ENCODE data around the gene AKAP8L. TPM values are rescaled to one million over a fixed set of nuclear protein-coding genes. Genes with fewer than 3 reads are reported as not detected.
A peak's percentile ranks its signal among the peaks of the same experiment; 100 is the strongest.

Gene AKAP8L
- total RNA-seq, 2 donors from 2014 or later = 190 to 237 TPM

DNA sequence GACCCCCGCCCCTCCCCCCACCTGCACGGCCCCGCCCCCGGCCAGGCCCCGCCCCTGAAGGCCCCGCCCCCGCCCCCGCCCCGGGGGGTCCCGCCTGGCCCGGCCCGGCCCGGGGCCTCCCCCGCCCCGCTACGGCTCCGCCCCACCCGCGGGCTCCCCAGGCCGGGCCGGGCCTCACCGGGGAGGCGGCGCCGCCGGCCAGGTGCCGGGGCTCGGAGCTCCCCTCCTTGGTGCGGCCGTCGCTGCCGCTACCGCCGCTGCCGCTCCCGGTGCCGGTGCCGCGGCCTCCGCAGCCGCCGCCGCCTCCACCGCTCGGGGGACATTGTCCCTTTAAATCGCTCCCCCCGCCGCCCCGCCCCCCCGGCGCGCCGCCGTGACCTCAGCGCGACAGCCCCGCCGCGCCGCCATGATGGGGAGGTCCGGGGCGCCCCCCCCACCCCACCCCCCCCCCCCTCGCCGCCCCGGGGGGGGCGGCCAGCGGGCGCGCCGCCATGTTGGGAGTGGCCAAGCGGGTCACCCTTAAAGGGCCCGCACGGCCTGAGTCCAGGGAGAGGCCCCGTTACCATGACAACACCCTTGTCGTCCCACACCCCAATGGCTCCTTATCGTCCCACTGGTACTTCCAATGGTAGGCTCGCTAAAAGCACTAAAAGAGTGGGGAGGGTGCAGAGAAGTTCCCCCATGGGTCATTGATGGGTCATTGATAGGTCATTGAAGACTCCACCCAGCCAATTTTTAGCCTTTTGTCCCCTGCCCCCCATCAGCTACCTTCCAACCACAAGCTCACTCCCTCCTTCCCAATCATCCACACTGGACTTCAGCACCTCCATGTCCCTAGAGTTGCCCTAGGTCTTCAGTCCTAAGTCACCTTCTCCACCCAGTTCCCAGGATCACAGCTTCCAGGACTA is 31.1 kb upstream of the AKAP8L start, which contains the start of gene WIZ:
Gene WIZ (minus strand): TSS at position 337 of the 908 bp plus-strand sequence. CDS start 1,649 bp downstream, outside the sequence.
- H3K4me3 ChIP-seq (ENCODE audit: low read length) = peak within 1 kb of the TSS; percentile 71
- WGBS, 2 experiments (ENCODE audit: insufficient coverage in 1 of 2, insufficient read length in 1 of 2) = 2 to 3% methylated on average over 8 to 50 of the region's 77 CpGs
- H3K9me3 ChIP-seq (ENCODE audit: control insufficient read depth, low read length) = no peaks in the 10 kb centered on the region
- Mint-ChIP-seq H3K9me3 (no peaks in the 10 kb centered on the region), H3K27ac (peak within 1 kb of the TSS; percentile 66), H3K36me3 (ENCODE audit: low read depth) (peaks cover 4% of the 10 kb centered on the region), H3K4me3 (peak within 1 kb of the TSS; percentile 60), H3K4me1 (no peaks in the 10 kb centered on the region), H3K27me3 (ENCODE audit: insufficient read depth) (peaks cover 45% of the 10 kb centered on the region)
- DNase-seq = peak; percentile 91
- no peak within 1 kb of the TSS for H3K9ac ChIP-seq (ENCODE audit: extremely low read depth, low read length, poor library complexity, severe bottlenecking)
- no peaks in the 10 kb centered on the region for H3K4me1 ChIP-seq (ENCODE audit: control insufficient read depth, insufficient read depth, low read length)
- no peak within 1 kb of the TSS for H3K27ac ChIP-seq (ENCODE audit: low read depth, low read length)
- H3K27me3 ChIP-seq (ENCODE audit: control insufficient read depth, insufficient read depth, low read length, poor library complexity, severe bottlenecking) = peaks cover 38% of the 10 kb centered on the region
- TF ChIP-seq, protein P1, sequence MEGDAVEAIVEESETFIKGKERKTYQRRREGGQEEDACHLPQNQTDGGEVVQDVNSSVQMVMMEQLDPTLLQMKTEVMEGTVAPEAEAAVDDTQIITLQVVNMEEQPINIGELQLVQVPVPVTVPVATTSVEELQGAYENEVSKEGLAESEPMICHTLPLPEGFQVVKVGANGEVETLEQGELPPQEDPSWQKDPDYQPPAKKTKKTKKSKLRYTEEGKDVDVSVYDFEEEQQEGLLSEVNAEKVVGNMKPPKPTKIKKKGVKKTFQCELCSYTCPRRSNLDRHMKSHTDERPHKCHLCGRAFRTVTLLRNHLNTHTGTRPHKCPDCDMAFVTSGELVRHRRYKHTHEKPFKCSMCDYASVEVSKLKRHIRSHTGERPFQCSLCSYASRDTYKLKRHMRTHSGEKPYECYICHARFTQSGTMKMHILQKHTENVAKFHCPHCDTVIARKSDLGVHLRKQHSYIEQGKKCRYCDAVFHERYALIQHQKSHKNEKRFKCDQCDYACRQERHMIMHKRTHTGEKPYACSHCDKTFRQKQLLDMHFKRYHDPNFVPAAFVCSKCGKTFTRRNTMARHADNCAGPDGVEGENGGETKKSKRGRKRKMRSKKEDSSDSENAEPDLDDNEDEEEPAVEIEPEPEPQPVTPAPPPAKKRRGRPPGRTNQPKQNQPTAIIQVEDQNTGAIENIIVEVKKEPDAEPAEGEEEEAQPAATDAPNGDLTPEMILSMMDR (conservative IDR thresholded peaks at IDR 0.05) = no peak
- H3K36me3 ChIP-seq (ENCODE audit: control insufficient read depth, insufficient read depth, low read length) = no peaks in the 10 kb centered on the region

DNA sequence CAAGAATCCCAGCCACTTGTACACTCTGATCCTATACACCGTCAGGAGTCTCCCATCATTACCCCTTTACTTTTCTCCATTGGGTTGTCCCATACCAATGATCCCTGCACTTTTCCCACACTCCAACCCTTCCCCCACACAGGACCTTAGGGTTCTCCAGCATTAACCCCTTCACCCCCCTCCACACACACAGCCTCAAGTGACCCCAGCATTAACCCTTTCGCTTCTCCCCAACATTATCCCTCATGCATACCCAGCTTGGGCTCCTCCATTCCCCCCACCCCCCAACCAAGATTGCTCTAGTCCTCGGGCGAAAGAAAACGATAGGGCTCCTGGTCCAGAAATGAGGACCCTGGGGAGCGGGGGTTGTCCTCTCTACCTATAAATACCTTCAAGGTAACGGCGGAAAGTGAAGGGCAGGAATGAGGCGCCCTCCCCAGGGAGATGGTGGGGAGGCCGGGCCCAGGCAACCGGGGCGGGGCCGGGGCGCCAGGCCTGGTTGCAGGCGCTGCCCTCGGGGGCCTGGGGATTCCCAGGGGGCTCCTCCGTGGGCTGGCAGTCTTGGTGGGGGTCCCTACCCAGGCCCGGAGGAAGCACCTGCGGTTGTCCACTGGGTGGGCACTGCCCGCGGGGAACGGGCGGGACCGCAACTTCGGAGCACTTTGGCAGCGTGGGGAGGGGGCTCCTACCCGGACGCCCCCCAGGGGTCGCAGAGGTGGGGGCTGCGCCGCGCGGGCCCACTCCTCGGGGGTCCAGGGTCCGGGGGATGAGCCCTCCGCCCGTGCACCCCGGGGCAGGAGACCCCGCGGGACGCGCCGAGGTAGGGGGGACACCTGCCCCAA is 30.2 kb upstream of the AKAP8L start:
- Histone ChIP-seq H3K4me1 (ENCODE audit: control insufficient read depth, insufficient read depth, low read length) (no peaks in the 10 kb centered on the region), H3K9me3 (ENCODE audit: control insufficient read depth, low read length) (no peaks in the 10 kb centered on the region), H3K9ac (ENCODE audit: extremely low read depth, low read length, poor library complexity, severe bottlenecking) (no peak overlapping the region), H3K27ac (ENCODE audit: low read depth, low read length) (no peak overlapping the region), H3K4me3 (ENCODE audit: low read length) (peak overlapping the region; percentile 71), H3K36me3 (ENCODE audit: control insufficient read depth, insufficient read depth, low read length) (no peaks in the 10 kb centered on the region), H3K27me3 (ENCODE audit: control insufficient read depth, insufficient read depth, low read length, poor library complexity, severe bottlenecking) (peaks cover 29% of the 10 kb centered on the region)
- peak; percentile 65 for DNase-seq
- H3K27ac Mint-ChIP-seq = peak overlapping the region; percentile 66
- peak overlapping the region; percentile 60 for H3K4me3 Mint-ChIP-seq
- H3K4me1 Mint-ChIP-seq = no peaks in the 10 kb centered on the region
- no peaks in the 10 kb centered on the region for H3K9me3 Mint-ChIP-seq
- 10% methylated on average over 38 of the region's 43 CpGs; no CpG with 5 or more reads in 1 of the 2 experiments for WGBS, 2 experiments (ENCODE audit: insufficient coverage in 1 of 2, insufficient read length in 1 of 2)
- peaks cover 36% of the 10 kb centered on the region for H3K27me3 Mint-ChIP-seq (ENCODE audit: insufficient read depth)
- H3K36me3 Mint-ChIP-seq (ENCODE audit: low read depth) = peaks cover 4% of the 10 kb centered on the region
- TF ChIP-seq, protein P1 (conservative IDR thresholded peaks at IDR 0.05) = peak; percentile 10

DNA sequence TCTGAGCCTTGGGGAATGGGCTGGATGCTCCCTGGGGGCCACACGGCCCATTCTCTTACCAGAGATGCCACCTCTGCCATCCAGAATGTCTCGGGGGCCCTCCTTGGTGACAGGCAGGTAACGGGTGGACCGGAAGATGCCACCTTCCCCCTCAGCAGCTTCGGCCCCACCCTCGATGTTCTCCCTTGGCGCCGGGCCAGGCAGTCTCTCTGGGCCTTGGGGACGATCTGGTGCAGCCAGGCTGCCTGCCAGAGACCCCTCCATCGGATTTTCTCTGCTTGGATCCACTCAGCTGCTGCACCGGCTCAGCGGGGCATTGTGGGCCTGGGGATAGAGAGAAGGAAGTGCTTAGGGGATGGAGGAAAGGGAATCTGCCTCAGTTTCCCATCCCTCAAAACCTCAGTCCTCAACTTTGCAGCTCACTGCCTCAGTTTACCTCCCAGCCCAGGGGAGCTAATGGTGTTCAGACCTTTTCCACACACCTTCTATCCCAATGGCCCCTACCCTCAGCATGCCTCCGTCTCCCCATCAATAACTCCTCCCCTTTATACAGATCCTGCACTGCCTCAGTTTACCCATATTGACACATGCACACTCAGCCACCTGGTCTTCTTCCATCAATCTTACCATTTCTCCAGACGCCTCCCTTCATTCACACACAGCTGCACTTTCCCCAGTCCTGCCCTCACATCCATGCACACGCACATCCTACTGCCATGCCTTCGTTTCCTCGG is 29.4 kb upstream of the AKAP8L start:
- Mint-ChIP-seq H3K4me1 (no peaks in the 10 kb centered on the region), H3K4me3 (peak overlapping the region; percentile 60), H3K27me3 (ENCODE audit: insufficient read depth) (peaks cover 28% of the 10 kb centered on the region), H3K9me3 (no peaks in the 10 kb centered on the region), H3K27ac (no peak overlapping the region), H3K36me3 (ENCODE audit: low read depth) (peaks cover 4% of the 10 kb centered on the region)
- H3K9ac ChIP-seq (ENCODE audit: extremely low read depth, low read length, poor library complexity, severe bottlenecking) = no peak overlapping the region
- no peak overlapping the region for H3K27ac ChIP-seq (ENCODE audit: low read depth, low read length)
- TF ChIP-seq, protein P1 (conservative IDR thresholded peaks at IDR 0.05) = no peak
- H3K27me3 ChIP-seq (ENCODE audit: control insufficient read depth, insufficient read depth, low read length, poor library complexity, severe bottlenecking) = peaks cover 22% of the 10 kb centered on the region
- WGBS, 2 experiments (ENCODE audit: insufficient coverage in 1 of 2, insufficient read length in 1 of 2) = 71 to 81% methylated on average over 7 to 17 of the region's 17 CpGs
- no peaks in the 10 kb centered on the region for H3K4me1 ChIP-seq (ENCODE audit: control insufficient read depth, insufficient read depth, low read length)
- H3K36me3 ChIP-seq (ENCODE audit: control insufficient read depth, insufficient read depth, low read length) = no peaks in the 10 kb centered on the region
- no peak overlapping the region for H3K4me3 ChIP-seq (ENCODE audit: low read length)
- DNase-seq = no peak
- no peaks in the 10 kb centered on the region for H3K9me3 ChIP-seq (ENCODE audit: control insufficient read depth, low read length)

All from endodermal cell (in vitro differentiated cells).